H1 (cell line): Measurements from ENCODE around the gene ARHGAP15. TPM values are rescaled to one million over a fixed set of nuclear protein-coding genes. Genes with fewer than 3 reads are reported as not detected.

Source experiments
- CTBP2 ChIP-seq: IDR thresholded peaks from 2 replicates; pipeline ENCODE4 v1.7.0; 2011; ENCODE audit warnings: borderline replicate concordance, mild to moderate bottlenecking, moderate library complexity, mixed read lengths, low read length; ENCODE audit not compliant: insufficient read depth, insufficient read length
- GABPA ChIP-seq: IDR thresholded peaks from 2 replicates; pipeline ENCODE4 v1.6.1; 2011; ENCODE audit warnings: mild to moderate bottlenecking, low read length, moderate library complexity, borderline replicate concordance; ENCODE audit not compliant: insufficient read depth
- KDM1A ChIP-seq: fragments of 200-600, 300-600 bp; sonication (generic); IDR thresholded peaks from 2 replicates; pipeline ENCODE4 v1.7.1; 2016; ENCODE audit warnings: mild to moderate bottlenecking, low read length, borderline replicate concordance
- POU5F1 ChIP-seq: IDR thresholded peaks from 2 replicates; pipeline ENCODE4 v1.6.1; 2011; ENCODE audit warnings: low read depth, mild to moderate bottlenecking, low read length, moderate library complexity
- RNF2 ChIP-seq: fragments of 200-900, 300-1000 bp; sonication (generic); IDR thresholded peaks from 2 replicates; pipeline ENCODE4 v1.7.1; 2016; ENCODE audit warnings: borderline replicate concordance, low read depth, mild to moderate bottlenecking, antibody characterized with exemption, low read length; ENCODE audit not compliant: poor library complexity, severe bottlenecking; ENCODE audit errors: missing control alignments
- TAF1 ChIP-seq: IDR thresholded peaks from 2 replicates; pipeline ENCODE4 v1.6.1; 2011; ENCODE audit warnings: mild to moderate bottlenecking, low read depth, low read length
- TAF7 ChIP-seq: optimal IDR thresholded peaks from 2 replicates; pipeline ENCODE3; 2011; ENCODE audit warnings: low read depth, mild to moderate bottlenecking, inconsistent platforms, low read length, moderate library complexity, borderline replicate concordance
- polyA plus RNA-seq, 7 experiments: library from polyadenylated mRNA; depleted of rRNA in 3 of 7; stranded (reverse) in 5 of 7; unstranded in 2 of 7; fragments of >200 nt in 5 of 7; fragments of 200-250 nt in 2 of 7; gene quantifications; 1 replicate in 5 of 7; 2 replicates in 1 of 7; 4 replicates in 1 of 7; pipeline versions ENCODE4 v1.2.1 to v1.2.3, GENCODE V29; 2011 to 2013; ENCODE audit warnings: missing spikeins in 2 of 7, mixed read lengths in 2 of 7
- total RNA-seq: library from RNA; stranded (reverse); fragmentation: NEBNext Ultra II Directional; extraction: Animal tissue kit (Norgen Biotek cat#: 25700); gene quantifications from 2 replicates; pipeline ENCODE4 v1.2.1, GENCODE V29; 2021
- TF ChIP-seq, protein P1 (sequence below): fragments of 300-600 bp; sonication (generic); IDR thresholded peaks from 2 replicates; pipeline ENCODE4 v1.7.1; 2012; ENCODE audit warnings: low read length, moderate library complexity, mild to moderate bottlenecking, inconsistent platforms; ENCODE audit not compliant: insufficient replicate concordance

ARHGAP15 gene
- total and polyA plus RNA-seq, 2 of the 8 experiments (the other 6 are each of a cell fraction or from before 2014, with no cell fraction given), result not detected

- TF ChIP-seq, protein P1, sequence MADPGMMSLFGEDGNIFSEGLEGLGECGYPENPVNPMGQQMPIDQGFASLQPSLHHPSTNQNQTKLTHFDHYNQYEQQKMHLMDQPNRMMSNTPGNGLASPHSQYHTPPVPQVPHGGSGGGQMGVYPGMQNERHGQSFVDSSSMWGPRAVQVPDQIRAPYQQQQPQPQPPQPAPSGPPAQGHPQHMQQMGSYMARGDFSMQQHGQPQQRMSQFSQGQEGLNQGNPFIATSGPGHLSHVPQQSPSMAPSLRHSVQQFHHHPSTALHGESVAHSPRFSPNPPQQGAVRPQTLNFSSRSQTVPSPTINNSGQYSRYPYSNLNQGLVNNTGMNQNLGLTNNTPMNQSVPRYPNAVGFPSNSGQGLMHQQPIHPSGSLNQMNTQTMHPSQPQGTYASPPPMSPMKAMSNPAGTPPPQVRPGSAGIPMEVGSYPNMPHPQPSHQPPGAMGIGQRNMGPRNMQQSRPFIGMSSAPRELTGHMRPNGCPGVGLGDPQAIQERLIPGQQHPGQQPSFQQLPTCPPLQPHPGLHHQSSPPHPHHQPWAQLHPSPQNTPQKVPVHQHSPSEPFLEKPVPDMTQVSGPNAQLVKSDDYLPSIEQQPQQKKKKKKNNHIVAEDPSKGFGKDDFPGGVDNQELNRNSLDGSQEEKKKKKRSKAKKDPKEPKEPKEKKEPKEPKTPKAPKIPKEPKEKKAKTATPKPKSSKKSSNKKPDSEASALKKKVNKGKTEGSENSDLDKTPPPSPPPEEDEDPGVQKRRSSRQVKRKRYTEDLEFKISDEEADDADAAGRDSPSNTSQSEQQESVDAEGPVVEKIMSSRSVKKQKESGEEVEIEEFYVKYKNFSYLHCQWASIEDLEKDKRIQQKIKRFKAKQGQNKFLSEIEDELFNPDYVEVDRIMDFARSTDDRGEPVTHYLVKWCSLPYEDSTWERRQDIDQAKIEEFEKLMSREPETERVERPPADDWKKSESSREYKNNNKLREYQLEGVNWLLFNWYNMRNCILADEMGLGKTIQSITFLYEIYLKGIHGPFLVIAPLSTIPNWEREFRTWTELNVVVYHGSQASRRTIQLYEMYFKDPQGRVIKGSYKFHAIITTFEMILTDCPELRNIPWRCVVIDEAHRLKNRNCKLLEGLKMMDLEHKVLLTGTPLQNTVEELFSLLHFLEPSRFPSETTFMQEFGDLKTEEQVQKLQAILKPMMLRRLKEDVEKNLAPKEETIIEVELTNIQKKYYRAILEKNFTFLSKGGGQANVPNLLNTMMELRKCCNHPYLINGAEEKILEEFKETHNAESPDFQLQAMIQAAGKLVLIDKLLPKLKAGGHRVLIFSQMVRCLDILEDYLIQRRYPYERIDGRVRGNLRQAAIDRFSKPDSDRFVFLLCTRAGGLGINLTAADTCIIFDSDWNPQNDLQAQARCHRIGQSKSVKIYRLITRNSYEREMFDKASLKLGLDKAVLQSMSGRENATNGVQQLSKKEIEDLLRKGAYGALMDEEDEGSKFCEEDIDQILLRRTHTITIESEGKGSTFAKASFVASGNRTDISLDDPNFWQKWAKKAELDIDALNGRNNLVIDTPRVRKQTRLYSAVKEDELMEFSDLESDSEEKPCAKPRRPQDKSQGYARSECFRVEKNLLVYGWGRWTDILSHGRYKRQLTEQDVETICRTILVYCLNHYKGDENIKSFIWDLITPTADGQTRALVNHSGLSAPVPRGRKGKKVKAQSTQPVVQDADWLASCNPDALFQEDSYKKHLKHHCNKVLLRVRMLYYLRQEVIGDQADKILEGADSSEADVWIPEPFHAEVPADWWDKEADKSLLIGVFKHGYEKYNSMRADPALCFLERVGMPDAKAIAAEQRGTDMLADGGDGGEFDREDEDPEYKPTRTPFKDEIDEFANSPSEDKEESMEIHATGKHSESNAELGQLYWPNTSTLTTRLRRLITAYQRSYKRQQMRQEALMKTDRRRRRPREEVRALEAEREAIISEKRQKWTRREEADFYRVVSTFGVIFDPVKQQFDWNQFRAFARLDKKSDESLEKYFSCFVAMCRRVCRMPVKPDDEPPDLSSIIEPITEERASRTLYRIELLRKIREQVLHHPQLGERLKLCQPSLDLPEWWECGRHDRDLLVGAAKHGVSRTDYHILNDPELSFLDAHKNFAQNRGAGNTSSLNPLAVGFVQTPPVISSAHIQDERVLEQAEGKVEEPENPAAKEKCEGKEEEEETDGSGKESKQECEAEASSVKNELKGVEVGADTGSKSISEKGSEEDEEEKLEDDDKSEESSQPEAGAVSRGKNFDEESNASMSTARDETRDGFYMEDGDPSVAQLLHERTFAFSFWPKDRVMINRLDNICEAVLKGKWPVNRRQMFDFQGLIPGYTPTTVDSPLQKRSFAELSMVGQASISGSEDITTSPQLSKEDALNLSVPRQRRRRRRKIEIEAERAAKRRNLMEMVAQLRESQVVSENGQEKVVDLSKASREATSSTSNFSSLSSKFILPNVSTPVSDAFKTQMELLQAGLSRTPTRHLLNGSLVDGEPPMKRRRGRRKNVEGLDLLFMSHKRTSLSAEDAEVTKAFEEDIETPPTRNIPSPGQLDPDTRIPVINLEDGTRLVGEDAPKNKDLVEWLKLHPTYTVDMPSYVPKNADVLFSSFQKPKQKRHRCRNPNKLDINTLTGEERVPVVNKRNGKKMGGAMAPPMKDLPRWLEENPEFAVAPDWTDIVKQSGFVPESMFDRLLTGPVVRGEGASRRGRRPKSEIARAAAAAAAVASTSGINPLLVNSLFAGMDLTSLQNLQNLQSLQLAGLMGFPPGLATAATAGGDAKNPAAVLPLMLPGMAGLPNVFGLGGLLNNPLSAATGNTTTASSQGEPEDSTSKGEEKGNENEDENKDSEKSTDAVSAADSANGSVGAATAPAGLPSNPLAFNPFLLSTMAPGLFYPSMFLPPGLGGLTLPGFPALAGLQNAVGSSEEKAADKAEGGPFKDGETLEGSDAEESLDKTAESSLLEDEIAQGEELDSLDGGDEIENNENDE, result no peak
- TF ChIP-seq TAF7 (no peak), CTBP2 (no peak), RNF2 (no peak), TAF1 (no peak), POU5F1 (no peak), GABPA (no peak), KDM1A (no peak)
- TF ChIP-seq, all 59 proteins: peak for 0
These were observed 577.1 kb downstream of the ARHGAP15 start (continued) for GRCh38 chr2:143706354-143706753.
